ENCODE results near the gene PPWD1. TPM values are rescaled to one million over a fixed set of nuclear protein-coding genes. Genes with fewer than 3 reads are reported as not detected.

The PPWD1 gene
- 29.7 and 44.4 TPM in 2 replicates for total RNA-seq

DNA sequence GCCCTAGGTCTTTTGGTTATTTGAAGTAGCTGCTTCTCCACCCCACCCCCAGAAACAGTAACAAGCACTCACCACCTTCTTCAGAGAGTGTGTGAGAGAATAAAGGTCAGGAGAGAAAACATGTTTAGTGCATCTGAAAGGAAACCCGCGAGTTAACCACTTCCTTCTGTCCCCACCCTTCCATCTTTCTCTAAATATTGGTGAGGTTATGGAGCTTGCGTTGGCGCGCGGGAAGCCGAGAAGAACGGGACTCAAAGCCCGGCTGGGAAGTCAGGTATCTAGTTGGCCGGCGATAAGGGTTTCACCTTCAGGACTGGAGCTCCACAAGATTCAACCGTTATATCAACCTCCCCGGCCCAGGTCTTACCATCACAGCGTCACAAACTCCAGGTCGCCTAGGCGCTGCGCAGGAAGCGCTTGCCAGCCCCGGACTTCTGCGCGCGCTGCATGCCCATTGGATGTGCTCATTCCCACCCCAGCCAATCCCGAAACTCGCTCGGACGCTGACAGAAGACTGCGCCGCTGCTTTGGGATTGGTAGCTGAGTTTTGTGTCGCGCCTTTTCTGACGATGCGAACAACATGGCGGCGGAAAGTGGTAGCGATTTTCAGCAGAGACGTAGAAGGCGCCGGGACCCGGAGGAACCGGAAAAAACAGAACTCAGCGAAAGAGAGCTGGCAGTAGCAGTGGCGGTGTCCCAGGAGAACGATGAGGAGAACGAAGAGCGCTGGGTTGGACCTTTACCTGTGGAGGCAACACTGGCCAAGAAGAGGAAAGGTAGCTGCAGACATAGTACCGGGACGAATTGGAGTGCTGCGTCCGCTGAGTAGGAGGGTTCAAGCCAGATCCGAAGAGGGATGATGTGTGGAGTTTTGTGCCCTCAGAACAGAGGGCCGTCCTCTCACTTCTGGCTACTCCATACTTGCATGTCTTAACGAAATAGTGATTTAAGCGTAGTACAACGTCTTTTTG lies at the start of gene PPWD1, which contains the start of gene CENPK:
Gene PPWD1, plus strand, starts transcription at position 566 of the 971 bp plus-strand sequence. Its CDS starts 15 bp downstream, at position 581.
Gene CENPK, minus strand, starts transcription at position 438 of the 971 bp plus-strand sequence. CDS start 8,261 bp downstream, outside the sequence.

DNA sequence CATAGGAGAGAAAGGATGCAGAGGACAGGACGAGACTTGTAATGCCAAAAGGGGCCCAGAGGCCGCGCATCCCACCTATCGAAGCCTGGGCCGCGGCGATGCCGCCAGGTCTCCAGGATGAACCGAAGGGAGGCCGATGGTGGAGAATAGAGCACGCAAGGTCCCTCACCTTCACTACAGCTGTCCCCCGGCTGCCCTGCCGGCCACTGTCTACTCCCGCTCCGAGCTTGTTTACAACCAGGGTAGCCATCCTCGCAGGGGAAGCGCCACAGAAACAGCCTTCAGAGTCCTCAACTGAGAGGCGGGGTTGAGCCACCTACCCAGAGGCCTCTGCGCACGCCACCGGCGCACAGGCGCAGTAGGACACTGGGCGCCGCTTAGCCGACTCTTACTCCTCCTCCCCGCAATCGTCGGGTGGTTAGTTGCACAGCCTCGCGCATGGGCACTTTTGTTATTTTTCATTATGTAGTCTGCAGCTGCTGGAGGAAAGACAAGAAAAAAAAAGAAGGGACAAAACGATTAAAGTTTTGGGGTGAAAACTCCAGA lies 61.0 kb downstream of the PPWD1 start, which contains the start of gene TRIM23:
Gene TRIM23, minus strand, starts transcription at position 309 of the 546 bp plus-strand sequence. Its CDS starts 59 bp downstream, at position 250.

DNA sequence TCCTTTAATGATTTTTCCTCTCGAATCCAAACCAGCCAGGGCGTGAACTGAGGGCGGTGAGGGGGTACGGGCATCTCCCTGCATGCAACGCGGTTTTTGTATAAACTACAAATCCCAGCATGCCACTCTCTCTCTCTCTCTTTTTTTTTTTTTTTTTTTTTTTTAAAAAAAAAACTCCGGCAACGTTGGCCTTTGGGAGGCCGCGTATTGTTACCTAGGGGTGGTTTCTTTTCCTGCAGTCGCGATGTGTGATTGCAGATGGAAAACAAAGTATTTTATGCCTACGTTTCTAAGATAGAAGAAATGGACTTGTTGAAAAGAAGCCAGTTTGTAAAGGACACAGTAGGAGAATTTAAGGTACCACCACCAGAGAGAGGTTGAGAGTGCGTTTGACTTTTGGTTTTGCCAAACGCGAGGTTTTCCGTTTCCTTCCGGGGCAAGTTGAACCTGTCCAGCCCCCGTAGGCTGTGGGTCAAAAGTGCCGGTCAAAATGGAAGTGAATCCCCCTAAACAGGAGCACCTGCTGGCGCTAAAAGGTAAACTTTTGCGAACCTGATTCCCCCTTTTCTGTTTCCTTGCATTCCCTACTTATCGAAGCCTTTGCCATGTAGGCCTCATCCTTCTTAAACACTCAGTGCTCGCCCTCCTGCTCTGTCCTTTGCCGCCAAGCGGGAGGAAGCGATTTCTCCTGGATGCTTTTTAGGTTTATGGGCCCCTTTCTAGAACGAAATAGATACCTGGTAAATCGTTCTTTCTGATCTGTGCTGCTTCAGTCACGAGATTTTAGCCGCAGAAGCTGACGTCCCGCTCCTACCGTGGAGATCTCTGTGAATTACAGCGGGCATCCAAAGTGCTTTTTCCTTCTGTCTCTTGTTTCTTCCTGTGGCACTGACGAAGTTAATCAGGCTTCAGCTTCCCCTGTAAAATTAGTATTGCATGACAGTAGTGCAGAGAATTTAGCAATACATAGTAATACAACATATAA lies 61.8 kb downstream of the PPWD1 start, which contains the start of the genes SHLD3 and TRAPPC13:
Gene SHLD3, plus strand, starts transcription at position 457 of the 985 bp plus-strand sequence. CDS start 4,561 bp downstream, outside the sequence.
Gene TRAPPC13, plus strand, starts transcription at position 457 of the 985 bp plus-strand sequence. Its CDS starts 34 bp downstream, at position 491.

Small RNA genes lying within 50 kb of the gene (small RNA-seq; reads per million reads assigned to genes)
- gene RNU6-540P: not detected

Other genes starting within 250 kb of the PPWD1 start
- gene ADAMTS6, start 81.4 kb upstream of the PPWD1 start, total RNA-seq: 350 and 578 TPM in 2 replicates
- gene CENPK, start 128 bp upstream of the PPWD1 start, total RNA-seq: 10.6 TPM in 2 replicates
- 22.0 and 29.8 TPM in 2 replicates for gene TRIM23, start 61.0 kb downstream of the PPWD1 start, total RNA-seq
- 2.0 and 6.8 TPM in 2 replicates for gene SHLD3, start 61.7 kb downstream of the PPWD1 start, total RNA-seq
- gene TRAPPC13, start 61.7 kb downstream of the PPWD1 start, total RNA-seq: 11.8 and 12.6 TPM in 2 replicates
- gene SGTB, start 158.8 kb downstream of the PPWD1 start, total RNA-seq: 4.7 and 7.9 TPM in 2 replicates
- 14.9 and 17.9 TPM in 2 replicates for gene NLN, start 158.9 kb downstream of the PPWD1 start, total RNA-seq